ENCODE measurements around the gene ZBTB45.
"Not testable (repeated sequence)": the region's sequence is repeated elsewhere in the genome, so short reads cannot be mapped to it uniquely, and the experiment has no call there.

Gene ZBTB45

GRCh38 chr19:58474291-58474996, 45.2 kb downstream of the ZBTB45 start:
- in situ Hi-C loops (cut with HindIII; ENCODE audit: low sequenced_read_pairs) = no loop called here
- H3K4me3 ChIP-seq (ENCODE audit: low read depth, low read length) = no peak overlapping the region
- DNase-seq (ENCODE audit: low read depth, low spot score) = peak; percentile 47
- TF ChIP-seq CTCF (IDR thresholded peaks at IDR 0.05; ENCODE audit: low read depth, low read length) = no peak

- in situ Hi-C loops (cut with HindIII; ENCODE audit: low sequenced_read_pairs) = no loop called here
- TF ChIP-seq CTCF (IDR thresholded peaks at IDR 0.05; ENCODE audit: low read depth, low read length) = no peak
- H3K4me3 ChIP-seq (ENCODE audit: low read depth, low read length) = no peak overlapping the region
- no peak for DNase-seq (ENCODE audit: low read depth, low spot score)
These were observed 45.8 kb downstream of the ZBTB45 start for GRCh38 chr19:58473775-58474174.

- DNase-seq (ENCODE audit: low read depth, low spot score) = no peak
- in situ Hi-C loops (cut with HindIII; ENCODE audit: low sequenced_read_pairs) = no loop called here
- H3K4me3 ChIP-seq (ENCODE audit: low read depth, low read length) = no peak overlapping the region
- no peak for TF ChIP-seq CTCF (IDR thresholded peaks at IDR 0.05; ENCODE audit: low read depth, low read length)
These were observed 47.9 kb downstream of the ZBTB45 start for GRCh38 chr19:58471736-58472135.

- in situ Hi-C loops (cut with HindIII; ENCODE audit: low sequenced_read_pairs); H3K4me3 ChIP-seq (ENCODE audit: low read depth, low read length); DNase-seq (ENCODE audit: low read depth, low spot score): not testable (repeated sequence)
These were observed 48.6 kb downstream of the ZBTB45 start for GRCh38 chr19:58470837-58471543.

GRCh38 chr19:58469241-58470013, 50.2 kb downstream of the ZBTB45 start:
- DNase-seq (ENCODE audit: low read depth, low spot score) = no peak
- no peak for TF ChIP-seq CTCF (IDR thresholded peaks at IDR 0.05; ENCODE audit: low read depth, low read length)
- in situ Hi-C loops (cut with HindIII; ENCODE audit: low sequenced_read_pairs) = no loop called here

GRCh38 chr19:58468216-58468839, 51.3 kb downstream of the ZBTB45 start:
- no peak for TF ChIP-seq CTCF (IDR thresholded peaks at IDR 0.05; ENCODE audit: low read depth, low read length)
- no peak for DNase-seq (ENCODE audit: low read depth, low spot score)
- H3K4me3 ChIP-seq (ENCODE audit: low read depth, low read length) = no peak overlapping the region
- in situ Hi-C loops (cut with HindIII; ENCODE audit: low sequenced_read_pairs) = no loop called here

More at GRCh38 chr19:58469241-58470013, 50.2 kb downstream of the ZBTB45 start:
- no peak overlapping the region for H3K4me3 ChIP-seq (ENCODE audit: low read depth, low read length)

Measured in astrocyte of the spinal cord (primary cell).